ENCODE measurements around the gene EPHA3. TPM values are rescaled to one million over a fixed set of nuclear protein-coding genes. Genes with fewer than 3 reads are reported as not detected.

The EPHA3 gene
- total and polyA plus RNA-seq, 4 donors, result 0.44 to 2.7 (median 1.2) TPM

GRCh38 chr3:89212619-89213018, 105.2 kb downstream of the EPHA3 start (continued):
- TF ChIP-seq REST (IDR thresholded peaks at IDR 0.05), result no peak
- TF ChIP-seq JUND (IDR thresholded peaks at IDR 0.05), result no peak
- no peak for TF ChIP-seq RAD21 (IDR thresholded peaks at IDR 0.05)
- no peak for TF ChIP-seq RXRA (IDR thresholded peaks at IDR 0.05)
- no peak for TF ChIP-seq GABPA (IDR thresholded peaks at IDR 0.05 in 1 of 2, conservative IDR thresholded peaks at IDR 0.05 in 1 of 2)
- no peak for TF ChIP-seq HNF4A (conservative IDR thresholded peaks at IDR 0.05)
- no peak for TF ChIP-seq NR2F2 (IDR thresholded peaks at IDR 0.05)
- TF ChIP-seq ATF3 (IDR thresholded peaks at IDR 0.05), result no peak

- no peaks in the 10 kb centered on the region for H3K27me3 ChIP-seq (ENCODE audit: control insufficient read depth in 4 of 4, insufficient read depth in 4 of 4, low read length in 3 of 4)
- H3K9me3 ChIP-seq (ENCODE audit: control insufficient read depth in 4 of 4, low read length in 3 of 4), result no peaks in the 10 kb centered on the region
- H3K36me3 ChIP-seq (ENCODE audit: control insufficient read depth in 4 of 4, insufficient read depth in 3 of 4, low read depth in 1 of 4, low read length in 3 of 4), result no peaks in the 10 kb centered on the region
- no peak for DNase-seq (ENCODE audit: low spot score)
- no peak overlapping the region for H3K4me3 ChIP-seq (ENCODE audit: low read depth in 1 of 3, low read length in 3 of 3)
- no peaks in the 10 kb centered on the region for H3K4me1 ChIP-seq (ENCODE audit: control insufficient read depth in 4 of 4, insufficient read depth in 4 of 4, low read length in 3 of 4)
- WGBS, result 48% methylated on average over 2 of the region's 2 CpGs
- TF ChIP-seq EGR1 (IDR thresholded peaks at IDR 0.05; ENCODE audit: low read depth in 2 of 2), result no peak
- TF ChIP-seq CTCF (IDR thresholded peaks at IDR 0.05; ENCODE audit: low read depth, low read length, missing input control), result no peak
- TF ChIP-seq MAX (IDR thresholded peaks at IDR 0.05), result no peak
- no peak for TF ChIP-seq RXRA (IDR thresholded peaks at IDR 0.05)
- TF ChIP-seq ZBTB33 (IDR thresholded peaks at IDR 0.05), result no peak
- TF ChIP-seq RAD21 (IDR thresholded peaks at IDR 0.05), result no peak
- TF ChIP-seq YY1 (IDR thresholded peaks at IDR 0.05), result no peak
- no peak for TF ChIP-seq GABPA (IDR thresholded peaks at IDR 0.05 in 1 of 2, conservative IDR thresholded peaks at IDR 0.05 in 1 of 2)
- TF ChIP-seq FOXA2 (IDR thresholded peaks at IDR 0.05), result no peak
- no peak for TF ChIP-seq JUND (IDR thresholded peaks at IDR 0.05)
- TF ChIP-seq HNF4A (conservative IDR thresholded peaks at IDR 0.05), result no peak
- TF ChIP-seq TAF1 (conservative IDR thresholded peaks at IDR 0.05), result no peak
- no peak for TF ChIP-seq FOXA1 (IDR thresholded peaks at IDR 0.05)
- TF ChIP-seq HNF4G (IDR thresholded peaks at IDR 0.05), result no peak
- no peak overlapping the region for H3K27ac ChIP-seq (ENCODE audit: low read depth in 1 of 2, low read length in 2 of 2)
- no peak overlapping the region for H3K9ac ChIP-seq (ENCODE audit: low read depth in 1 of 2, low read length in 2 of 2)
Observed at GRCh38 chr3:89216016-89216739, 108.8 kb downstream of the EPHA3 start.

Measured in liver (tissue), 9 donors.